GM19455 (cell line): ENCODE data around the gene SPN.
"Not testable (repeated sequence)": the region's sequence is repeated elsewhere in the genome, so short reads cannot be mapped to it uniquely, and the experiment has no call there.

Experiments used
- ATAC-seq: cut with Tn5 transposase; IDR thresholded peaks from one replicate; pipeline ENCODE4 v1.9.1; 2021; ENCODE audit not compliant: unreplicated experiment

The SPN gene

DNA sequence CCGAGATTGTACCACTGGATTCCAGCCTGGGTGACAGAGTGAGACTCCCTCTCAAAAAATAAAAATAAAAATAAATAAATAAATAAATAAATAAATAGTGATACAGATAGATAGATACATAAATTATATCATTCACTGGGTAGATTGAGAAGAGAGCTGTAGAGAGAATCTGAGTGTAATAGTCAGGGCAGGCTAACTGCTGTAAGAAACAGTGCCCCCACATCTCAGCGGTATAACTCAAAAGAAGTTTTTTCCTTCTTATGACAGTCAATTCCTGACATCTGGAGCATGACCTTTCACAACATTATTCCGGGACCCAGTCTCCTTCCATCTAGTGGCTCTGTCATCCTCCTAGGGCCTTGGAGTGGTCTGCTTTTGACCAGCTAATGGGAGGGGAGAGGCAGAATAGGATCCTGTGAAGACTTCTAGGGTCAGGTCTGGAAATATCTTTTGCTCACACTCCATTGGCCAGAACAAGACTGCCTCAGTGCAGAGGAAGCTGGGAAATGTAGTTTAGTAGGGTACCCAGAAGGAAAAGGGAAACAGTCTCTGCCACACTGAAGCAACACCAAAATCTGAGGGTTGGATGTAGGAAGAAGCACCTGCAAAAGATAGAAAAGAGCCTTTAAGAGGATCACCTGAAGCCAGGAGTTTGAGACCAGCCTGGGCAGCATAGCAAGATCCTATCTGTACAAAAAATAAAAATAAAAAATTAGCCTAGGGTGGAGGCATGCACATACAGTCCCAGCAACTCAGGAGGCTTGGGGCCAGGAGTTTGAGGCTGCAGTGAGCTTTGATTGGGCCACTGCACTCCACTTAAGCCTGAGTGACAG lies 13.0 kb downstream of the SPN start:
- no peak for ATAC-seq

DNA sequence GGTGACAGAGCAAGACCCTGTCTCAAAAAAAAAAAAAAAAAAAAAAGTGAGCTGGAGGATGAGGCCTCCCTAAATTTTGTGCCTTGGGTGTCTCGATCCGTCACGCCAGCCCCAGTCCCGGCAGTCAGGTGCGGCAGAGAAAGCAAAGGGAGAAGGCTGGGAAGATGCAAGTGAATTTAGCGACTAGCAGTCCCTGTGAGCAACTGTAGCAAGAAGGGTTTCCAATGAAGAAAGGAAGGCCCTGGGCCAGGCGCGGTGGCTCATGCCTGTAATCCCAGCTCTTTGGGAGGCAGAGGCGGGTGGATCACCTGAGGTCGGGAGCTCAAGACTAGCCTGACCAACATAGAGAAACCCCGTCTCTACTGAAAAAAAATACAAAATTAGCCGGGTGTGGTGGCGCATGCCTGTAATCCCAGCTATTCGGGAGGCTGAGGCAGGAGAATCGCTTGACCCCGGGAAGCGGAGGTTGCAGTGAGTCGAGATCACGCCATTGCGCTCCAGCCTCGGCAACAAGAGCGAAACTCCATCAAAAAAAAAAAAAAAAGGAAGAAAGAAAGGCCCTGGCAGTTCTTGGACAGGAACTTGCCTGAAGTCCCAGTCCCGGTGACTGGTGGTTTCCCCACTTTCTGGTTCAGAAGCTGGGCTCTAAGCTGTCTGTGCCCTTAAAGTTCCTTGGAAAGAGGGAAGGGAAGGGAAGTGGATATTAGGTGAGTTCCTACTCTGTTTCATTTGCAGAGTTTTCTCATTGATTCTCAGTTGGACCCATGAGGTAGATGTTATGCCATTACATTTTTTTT lies 14.1 kb downstream of the SPN start:
- no peak for ATAC-seq

DNA sequence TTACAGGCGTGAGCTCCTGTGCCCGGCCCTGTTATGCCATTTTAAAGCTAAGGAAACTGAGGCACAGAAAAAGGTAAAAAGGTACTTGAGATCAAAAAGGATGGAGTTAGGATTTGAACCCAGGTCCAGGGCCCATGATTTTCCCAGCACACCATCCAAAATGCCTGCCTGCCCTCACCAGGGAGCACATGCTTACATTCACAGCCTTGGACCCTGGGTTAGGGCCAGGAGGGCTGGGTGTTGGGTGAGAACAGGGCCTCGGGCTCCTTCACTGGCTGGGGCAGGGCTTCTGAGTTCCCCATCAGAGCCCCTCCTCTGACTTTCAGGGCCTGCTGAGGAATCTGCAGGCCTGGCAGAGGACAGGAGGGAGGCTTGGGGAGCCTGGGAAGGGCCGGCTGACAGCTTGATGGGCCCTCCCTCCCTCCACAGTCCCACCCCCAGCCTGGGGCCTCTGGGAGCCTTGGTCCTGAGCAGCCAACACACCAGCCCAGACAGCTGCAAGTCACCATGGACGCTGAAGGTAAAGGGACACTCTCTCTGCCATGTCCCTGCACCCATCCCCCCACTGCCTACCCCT lies 15.7 kb downstream of the SPN start, which contains the start of gene QPRT:
Gene QPRT, plus strand, starts transcription at position 490 of the 577 bp plus-strand sequence. Its CDS starts 18 bp downstream, at position 508.
- ATAC-seq, result no peak

DNA sequence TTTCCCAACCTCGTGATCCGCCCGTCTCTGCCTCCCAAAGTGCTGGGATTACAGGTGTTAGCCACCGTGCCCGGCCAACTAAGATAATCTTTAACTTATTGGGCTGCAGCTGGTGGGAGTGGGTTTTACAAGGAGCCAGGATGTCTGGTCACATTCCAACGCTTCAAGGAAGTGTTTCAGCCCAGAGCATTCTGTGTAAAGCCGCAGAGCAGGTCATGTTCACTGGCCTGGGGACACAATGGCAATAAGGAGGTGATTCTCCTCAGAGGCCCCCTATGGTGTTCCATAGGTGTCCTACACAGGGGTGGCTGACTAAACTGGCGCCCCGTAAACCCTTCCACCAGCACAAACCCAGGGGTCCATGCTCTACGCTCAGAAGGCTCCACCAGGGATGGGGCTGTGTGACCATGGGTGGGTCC lies 17.1 kb downstream of the SPN start:
- no peak for ATAC-seq

DNA sequence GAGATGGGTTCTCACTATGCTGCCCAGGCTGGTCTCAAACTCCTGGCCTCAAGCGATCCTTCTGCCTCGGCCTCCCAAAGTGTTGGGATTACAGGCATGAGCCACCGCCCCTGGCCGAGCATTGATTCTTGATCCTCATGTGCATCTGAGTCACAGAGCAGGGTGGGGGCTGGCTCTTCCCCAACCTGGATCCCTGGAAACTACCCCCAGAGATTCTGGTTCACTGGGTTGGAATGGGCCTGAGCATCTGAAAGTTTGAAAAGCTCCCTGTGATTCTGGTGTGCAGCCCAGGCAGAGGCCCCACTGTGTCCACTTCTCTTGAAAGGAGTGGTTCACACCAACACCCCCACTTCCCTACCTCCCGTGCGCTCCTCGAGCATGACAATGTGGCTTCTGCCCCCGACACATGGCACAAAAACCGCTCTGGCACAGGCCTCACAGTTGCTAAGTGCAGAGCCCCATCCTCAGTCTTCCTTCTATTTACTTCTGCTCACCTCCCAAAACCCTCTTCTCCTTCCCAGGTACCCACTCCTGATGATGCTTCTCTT lies 20.6 kb downstream of the SPN start:
- no peak for ATAC-seq

DNA sequence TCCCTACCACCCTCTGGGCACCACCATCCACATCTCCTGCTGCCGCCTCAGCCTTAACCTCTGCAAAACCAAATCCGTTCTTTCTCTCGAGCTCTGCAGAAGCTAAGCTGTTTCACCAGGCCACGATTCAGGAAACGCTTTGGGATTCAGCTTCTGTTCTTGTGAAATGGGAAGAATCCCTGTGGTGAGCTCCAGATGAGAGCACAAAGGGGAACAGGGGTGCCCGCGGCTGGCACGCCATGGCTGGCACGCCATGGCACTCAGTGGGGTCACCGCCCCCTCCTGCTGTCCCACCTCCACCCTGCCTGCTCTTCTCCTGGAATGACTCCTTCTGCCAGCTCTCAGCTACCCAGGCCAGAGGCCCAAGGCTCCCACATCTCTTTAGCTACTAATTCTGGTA lies 21.6 kb downstream of the SPN start:
- no peak for ATAC-seq

DNA sequence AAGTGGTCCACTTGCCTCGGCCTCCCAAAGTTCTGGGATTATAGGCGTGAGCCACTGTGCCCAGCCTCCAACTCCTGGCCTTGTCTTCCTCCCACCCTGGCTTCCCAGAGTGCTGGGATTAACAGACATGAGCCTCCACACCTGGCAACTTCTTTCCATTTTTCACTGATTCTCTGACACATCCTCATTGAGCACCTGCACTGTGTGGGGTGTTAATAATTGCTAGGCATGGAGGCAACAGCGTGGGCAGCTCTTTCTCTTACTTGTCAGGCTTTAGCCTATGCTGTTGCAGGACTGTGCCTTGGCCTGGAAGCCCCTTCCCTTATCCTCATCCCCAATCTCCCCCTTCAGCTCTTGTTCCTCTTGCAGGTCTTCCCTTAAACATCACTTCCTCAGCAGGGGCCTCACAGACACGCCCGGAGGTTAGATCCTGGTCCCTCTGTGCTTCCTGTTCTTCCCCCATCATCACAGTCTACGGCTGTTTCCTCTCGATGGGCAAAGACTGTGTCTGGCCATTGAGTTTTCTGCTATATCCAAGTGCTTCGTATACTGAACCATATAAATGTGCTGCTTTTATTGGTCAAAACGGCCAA lies 23.8 kb downstream of the SPN start:
- no peak for ATAC-seq

DNA sequence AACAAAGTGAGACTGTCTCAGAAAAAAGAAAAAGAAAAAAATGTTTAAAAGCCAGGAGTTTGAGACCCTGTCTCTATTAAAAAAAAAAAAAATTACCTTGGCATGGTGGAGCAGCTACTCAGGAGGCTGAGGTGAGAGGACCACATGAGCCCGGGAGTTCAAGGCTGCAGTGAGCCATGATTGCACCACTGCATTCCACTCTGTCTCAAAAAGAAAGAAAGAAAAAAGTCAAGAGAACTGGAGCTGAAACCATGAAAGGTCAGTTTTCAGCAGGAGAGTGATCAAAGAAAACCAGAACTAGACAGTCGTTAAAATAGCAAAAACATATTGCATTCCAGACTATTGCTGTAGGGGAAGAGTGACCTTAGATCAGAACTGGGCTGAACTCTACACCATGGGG lies 24.7 kb downstream of the SPN start:
- ATAC-seq, result no peak

DNA sequence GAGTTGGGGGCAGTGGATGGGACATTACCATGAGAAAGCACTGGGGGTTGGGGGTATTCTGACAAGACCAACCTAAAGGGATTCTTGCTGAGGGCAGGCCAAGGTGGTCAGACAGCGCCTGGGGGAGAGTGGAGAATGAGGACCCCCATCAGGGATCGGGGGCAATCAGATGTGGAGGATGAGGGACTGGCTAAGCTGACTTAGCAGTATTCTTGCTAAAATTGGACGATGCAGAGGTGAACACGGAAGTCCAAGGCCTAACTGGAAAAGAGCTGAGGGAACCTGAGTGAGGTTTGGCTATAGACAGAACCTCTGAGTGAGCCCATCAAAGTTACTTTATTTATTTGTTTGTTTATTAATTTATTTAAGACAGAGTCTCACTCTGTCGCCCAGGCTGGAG lies 25.1 kb downstream of the SPN start:
- no peak for ATAC-seq

DNA sequence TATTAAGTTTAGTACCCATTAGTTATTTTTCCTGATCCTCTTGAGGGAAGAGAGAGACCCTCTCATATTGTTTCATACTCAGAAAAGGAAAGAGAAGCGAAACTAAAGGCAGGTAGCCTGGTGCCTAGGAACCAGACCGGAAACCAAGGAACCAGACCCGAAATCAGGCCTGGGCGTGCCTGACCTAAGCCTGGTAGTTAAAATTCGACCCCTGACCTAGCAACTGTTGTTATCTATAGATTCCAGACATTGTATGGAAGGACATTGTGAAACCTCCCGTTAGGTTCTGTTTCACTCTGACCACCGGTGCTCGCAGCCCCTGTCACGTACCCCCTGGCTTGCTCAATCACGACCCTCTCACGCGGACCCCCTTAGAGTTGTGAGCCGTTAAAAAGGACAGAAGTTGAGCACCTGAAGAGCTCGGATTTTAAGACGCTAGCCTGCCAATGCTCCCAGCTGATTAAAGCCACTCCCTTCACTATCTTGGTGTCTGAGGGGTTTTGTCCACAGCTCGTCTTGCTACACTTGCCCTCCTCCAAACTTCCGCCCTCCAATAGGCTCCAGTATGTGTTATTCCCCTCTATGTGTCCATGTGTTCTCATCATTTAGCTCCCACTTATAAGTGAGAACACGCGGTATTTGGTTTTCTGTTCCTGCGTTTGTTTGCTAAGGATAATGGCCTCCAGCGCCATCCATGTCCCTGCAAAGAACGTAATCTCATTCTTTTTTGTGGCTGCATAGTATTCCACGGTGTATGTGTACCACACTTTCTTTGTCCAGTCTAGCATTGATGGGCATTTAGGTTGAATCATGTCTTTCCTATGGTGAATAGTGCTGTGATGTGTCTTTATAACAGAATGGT lies 26.7 kb downstream of the SPN start:
- ATAC-seq, result not testable (repeated sequence)

DNA sequence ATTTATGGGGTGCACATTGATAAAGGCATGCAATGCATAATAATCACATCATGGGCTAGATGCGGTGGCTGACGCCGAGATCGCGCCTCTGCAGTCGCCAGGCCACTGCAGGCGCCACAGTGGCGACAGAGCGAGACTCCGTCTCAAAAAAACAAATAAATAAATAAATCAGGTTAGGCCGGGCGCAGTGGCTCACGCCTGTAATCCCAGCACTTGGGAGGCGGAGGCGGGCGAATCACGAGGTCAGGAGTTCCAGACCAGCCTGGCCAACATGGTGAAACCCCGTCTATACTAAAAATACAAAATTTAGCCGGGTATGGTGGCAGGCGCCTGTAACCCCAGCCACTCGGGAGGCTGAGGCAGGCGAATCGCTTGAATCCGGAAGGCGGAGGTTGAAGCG lies 29.6 kb downstream of the SPN start:
- ATAC-seq, result not testable (repeated sequence)

DNA sequence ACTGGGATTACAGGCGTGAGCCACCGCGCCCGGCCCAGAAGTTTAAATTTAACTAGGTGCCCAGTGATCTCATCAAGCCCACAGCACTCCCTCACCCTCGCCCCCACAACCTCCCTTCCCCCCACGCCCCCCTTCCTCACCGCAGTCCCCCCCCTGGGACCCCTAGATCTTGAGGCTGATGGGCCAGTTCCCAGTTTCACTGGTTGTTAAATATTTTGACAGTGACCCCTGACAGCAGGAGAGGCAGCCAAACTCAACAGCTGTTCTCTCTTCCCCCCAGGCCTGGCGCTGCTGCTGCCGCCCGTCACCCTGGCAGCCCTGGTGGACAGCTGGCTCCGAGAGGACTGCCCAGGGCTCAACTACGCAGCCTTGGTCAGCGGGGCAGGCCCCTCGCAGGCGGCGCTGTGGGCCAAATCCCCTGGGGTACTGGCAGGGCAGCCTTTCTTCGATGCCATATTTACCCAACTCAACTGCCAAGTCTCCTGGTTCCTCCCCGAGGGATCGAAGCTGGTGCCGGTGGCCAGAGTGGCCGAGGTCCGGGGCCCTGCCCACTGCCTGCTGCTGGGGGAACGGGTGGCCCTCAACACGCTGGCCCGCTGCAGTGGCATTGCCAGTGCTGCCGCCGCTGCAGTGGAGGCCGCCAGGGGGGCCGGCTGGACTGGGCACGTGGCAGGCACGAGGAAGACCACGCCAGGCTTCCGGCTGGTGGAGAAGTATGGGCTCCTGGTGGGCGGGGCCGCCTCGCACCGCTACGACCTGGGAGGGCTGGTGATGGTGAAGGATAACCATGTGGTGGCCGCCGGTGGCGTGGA lies 31.5 kb downstream of the SPN start:
- ATAC-seq, result no peak

DNA sequence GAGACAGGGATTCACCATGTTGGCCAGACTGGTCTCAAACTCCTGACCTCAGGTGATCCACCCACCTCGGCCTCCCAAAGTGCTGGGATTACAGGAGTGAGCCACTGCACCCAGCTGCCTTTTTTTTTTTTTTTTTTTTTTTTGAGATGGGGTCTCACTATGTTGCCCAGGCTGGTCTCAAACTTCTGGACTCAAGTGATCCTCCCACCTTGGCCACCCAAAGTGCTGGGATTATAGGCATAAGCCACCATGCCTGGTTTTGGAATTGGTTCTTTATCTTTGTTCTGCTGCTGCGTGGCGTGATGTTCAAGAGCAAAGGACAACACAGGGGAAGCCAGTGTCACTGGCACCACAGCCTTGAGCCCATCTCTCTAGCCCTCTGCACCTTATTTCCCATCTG lies 32.6 kb downstream of the SPN start:
- ATAC-seq, result not testable (repeated sequence)

DNA sequence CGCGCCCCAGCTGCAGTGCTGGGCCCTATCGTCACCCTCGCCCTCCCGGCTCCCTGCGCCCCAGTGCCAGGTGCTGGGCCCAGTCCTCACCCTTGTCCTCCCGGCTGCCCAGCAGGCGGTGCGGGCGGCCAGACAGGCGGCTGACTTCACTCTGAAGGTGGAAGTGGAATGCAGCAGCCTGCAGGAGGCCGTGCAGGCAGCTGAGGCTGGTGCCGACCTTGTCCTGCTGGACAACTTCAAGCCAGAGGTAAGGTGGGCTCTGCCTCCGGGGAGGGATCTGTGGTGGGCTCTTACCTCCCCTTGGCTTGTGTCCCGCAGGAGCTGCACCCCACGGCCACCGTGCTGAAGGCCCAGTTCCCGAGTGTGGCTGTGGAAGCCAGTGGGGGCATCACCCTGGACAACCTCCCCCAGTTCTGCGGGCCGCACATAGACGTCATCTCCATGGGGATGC lies 33.9 kb downstream of the SPN start:
- ATAC-seq, result no peak

DNA sequence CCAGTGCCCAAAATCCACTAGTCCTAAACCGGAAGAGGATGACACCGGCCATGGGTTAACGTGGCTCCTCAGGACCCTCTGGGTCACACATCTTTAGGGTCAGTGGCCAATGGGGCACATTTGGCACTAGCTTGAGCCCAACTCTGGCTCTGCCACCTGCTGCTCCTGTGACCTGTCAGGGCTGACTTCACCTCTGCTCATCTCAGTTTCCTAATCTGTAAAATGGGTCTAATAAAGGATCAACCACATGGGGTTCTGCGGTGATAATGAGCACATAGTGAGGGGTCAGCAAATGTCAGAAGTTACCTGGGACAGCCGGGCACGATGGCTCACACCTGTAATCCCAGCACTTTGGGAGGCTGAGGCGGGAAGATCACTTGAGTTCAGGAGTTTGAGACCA lies 34.3 kb downstream of the SPN start:
- no peak for ATAC-seq

DNA sequence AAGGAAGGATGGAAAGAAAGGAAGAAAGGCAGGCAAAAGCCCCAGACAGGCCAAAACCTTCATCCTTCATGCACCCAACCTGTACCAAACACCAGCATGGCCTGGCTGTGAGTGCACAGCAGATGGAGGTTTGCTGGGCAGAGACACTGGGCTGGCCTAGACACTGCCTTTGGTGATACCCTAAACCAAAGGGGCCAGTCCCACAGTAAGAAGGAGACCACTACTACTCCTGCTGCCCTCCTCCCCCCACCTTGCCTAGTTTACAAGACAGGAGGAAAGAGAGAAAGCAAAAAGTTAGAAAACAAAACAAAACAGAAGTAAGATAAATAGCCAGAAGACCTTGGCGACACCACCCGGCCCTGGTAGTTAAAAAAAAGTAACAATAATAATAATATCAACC lies 35.0 kb downstream of the SPN start:
- ATAC-seq, result no peak

DNA sequence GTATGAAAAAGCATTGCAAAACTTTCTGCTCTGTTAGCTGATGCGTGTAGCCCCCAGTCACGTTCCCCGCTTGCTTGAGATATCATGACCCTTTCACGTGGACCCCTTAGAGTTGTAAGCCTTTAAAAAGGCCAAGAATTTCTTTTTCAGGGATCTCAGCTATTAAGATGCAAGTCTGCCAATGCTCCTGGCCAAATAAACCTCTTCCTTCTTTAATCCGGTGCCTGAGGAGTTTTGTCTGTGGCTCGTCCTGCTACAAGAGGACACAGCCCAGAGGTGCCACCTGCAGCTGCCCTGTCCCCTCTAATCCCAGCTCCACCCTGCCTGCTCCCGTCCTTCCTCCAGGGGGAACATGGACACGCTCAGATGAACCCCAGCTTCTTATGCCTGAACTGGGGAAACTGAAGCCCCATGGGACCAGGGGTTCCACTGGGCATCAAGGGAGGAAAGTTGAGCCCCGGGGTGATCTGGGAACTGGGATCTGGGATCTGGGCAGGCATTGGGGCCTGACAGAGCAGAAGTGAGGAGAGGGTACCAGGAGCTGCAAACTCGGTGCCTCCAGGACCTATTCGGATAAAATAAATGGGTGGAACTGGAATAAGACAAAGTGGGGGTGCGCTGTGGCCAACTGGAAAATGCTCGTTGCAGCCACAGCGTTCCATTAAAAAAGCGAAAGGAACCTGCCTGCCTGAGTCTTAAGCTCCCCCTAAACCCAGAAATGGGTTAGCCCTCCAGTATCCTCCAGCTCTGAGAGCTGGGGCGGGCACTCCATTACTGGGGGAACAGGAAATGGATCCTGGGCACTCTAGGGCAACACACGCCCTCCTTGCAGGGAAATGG lies 35.7 kb downstream of the SPN start:
- ATAC-seq, result no peak
